ENCODE results near the gene CEP135.
"Not testable (repeated sequence)": the region's sequence is repeated elsewhere in the genome, so short reads cannot be mapped to it uniquely, and the experiment has no call there.

Gene CEP135

GRCh38 chr4:55948726-55949481 lies at the start of gene CEP135:
Gene CEP135 (plus strand): TSS chr4:55948945. CDS start chr4:55952131, 3,186 bp downstream.
- peak; percentile 92 for DNase-seq

DNA sequence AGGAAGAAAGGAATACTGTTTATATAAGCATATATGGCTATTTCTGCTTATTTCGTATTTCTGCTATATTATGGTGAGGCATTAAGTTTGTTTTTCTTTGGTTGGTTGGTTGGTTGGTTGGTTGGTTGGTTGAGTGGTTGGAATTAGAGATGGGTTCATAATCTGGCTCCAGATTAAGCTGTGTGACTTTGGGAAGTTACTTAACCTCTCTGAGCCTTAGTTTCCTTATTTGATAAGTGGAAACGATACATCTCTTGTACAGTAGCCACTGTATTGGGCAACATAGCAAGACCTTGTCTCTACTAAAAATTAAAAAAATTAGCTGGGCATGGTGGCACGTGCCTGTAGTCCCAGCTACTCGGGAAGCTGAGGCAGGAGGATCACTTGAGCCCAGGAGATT lies 46.1 kb upstream of the CEP135 start:
- DNase-seq, result no peak

DNA sequence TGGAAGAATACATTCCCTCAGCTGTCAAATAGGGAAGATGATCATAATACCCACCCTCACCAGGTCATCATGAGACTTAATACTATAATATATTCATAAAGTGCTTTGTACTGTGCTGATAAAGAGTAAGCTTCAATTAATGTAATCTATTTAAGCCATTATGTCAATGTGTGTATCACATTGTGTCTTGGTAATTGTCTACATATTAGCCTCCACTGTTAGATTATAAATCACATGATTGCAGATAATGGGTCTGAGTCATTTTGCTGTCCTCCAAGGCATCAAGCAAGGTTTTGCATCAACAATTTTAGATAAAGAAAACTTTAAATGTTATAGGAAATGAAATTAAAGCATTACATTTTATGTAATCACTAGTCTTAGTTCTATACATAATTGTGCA lies 45.2 kb upstream of the CEP135 start:
- DNase-seq, result no peak

- DNase-seq, result no peak
Measured at GRCh38 chr4:55904576-55904975, 44.2 kb upstream of the CEP135 start.

GRCh38 chr4:55906323-55906722 lies 42.4 kb upstream of the CEP135 start:
- DNase-seq, result no peak

DNA sequence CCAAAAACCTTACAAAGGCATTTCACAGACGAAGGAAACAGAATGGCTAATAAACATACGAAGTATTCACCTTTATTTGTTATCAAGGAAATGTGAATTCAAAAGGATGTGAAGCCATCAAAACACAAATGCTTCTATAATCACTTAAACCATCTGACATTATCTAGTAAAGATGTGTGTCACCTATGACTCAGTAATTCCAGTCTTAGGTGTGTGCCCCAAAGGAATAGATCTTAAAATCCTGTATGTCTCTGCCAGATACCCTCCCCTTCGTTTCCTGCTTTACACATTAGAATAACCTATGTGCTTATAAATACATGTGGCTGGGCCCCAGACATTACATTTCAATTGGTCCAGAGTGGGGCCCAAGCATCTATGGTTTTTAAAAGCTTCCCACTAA lies 41.8 kb upstream of the CEP135 start:
- DNase-seq, result peak; percentile 15

DNA sequence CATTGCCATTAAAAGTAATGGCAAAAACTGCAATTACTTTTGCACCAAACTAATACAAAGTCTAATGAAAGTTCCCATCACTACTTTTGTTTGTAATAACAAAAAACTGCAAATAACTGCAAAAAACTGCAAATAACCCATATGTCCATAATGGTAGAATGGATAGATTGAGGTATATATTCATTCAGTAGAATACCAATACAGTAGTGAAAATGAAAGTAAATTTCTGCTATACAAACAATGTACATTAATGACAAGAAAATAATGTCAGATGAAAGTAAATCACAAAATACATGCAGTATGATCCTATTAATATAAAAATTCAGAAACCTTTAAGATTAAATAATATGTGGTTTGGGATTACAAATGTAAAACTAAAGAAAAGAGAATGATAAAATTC lies 41.3 kb upstream of the CEP135 start:
- DNase-seq, result no peak

DNA sequence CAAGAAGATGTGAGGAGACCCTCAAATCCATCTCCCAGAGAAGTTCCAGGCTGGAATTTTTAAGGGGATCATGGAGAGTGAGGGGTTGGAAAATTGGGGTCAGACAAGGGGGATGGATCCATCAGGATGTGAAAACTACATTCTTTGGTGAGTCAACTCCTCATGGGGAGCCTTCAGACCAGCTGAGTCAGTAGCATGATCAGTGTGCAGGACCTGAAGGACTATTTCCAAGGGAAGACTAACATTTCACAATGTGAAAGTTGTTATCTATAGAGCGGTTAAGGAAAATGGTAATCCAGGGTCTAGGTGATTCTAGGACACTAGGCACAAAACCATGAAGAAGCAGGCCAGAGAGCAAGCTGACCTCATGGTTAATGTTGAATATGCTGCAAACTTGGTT lies 38.6 kb upstream of the CEP135 start:
- DNase-seq, result no peak

GRCh38 chr4:55912249-55912648 lies 36.5 kb upstream of the CEP135 start:
- no peak for DNase-seq

GRCh38 chr4:55920571-55920970 lies 28.2 kb upstream of the CEP135 start:
- DNase-seq, result no peak

GRCh38 chr4:55921093-55921492 lies 27.7 kb upstream of the CEP135 start:
- DNase-seq, result no peak

- DNase-seq, result no peak
Measured at GRCh38 chr4:55925241-55925640, 23.5 kb upstream of the CEP135 start.

- no peak for DNase-seq
Measured at GRCh38 chr4:55926610-55927009, 22.1 kb upstream of the CEP135 start.

DNA sequence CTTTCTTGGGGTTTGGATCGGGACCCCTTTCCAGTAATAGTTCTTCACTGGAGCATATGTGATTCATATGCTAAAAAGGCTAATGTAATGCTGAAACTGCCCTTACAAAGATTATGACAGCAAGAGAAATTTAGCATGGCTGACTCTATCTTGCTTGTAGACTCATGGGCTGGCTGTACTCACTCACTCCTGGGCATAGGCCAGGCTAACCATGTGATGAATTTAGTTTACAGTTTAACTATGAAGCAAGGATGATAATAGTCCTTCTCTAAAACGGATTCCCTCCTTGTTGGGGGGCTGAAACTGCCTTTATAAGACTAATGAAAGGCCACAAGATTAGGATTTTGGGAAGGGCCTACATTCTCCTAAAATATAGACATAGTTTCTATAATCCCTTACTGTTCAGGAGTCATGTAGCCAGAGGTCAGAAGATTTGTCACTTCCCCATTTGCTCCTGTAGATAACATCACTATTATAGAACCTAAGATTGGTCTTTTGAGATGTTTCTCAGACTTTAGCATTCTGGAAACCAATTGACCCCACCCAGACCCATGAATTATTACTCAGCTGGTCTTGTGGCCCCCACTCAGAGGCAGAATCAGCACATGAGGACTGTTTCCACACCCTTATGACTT lies 20.8 kb upstream of the CEP135 start:
- no peak for DNase-seq

DNA sequence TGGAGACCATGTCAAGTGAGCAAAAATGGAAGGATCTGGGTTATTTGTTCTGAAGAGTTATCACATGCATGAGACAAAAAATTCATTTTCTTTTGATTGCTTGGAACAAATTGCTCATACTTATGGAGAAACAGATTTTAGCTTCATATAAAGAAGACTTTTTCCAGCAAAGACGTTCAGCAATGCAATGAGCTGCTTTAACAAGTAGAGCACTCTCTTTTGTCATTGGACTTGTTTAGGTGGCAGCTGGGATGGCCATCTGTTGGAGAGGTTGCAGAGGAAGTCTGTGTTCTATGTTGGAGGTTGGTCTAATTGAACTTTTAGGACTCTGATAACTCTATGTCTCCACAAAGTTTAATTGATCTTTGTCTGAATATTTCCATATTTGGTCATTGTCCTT lies 19.9 kb upstream of the CEP135 start:
- DNase-seq, result no peak

- no peak for DNase-seq
Measured at GRCh38 chr4:55931043-55931442, 17.7 kb upstream of the CEP135 start.

DNA sequence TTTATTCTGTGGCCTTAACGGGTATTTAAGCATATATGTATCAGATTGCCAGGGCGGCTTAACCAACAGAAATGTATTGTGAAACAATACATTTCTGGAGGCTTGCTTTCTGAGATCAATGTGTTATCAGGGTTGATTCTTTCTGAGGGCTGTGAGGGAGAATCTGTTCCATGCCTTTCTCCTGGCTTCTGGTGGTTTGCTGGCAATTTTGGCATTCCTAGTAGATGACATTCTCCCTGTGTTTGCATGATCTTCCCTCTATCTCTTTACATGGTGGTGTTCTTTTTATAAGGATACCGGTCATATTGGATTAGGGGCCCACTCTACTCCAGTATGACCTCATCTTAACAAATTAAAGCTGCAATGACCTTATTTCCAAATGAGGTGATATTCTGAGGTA lies 16.9 kb upstream of the CEP135 start:
- DNase-seq, result no peak

DNA sequence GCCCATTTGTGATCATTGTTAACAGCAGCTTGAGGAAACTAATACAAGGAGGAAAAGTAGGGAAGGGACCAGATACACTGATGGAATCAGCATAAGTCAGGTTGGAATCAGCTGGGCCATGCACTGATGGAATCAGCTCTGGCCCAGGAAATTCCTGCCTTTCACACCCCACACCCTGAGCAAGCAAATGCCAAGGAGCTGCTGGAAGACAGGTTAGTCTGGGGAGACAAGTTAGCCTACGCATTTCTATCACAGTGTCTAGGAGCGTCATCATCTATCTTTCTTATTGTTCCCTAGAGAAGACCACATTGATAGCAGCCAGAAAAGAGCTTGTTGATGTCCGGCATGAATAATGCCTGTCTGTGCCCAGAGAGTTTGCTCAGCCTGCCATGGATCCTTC lies 16.2 kb upstream of the CEP135 start:
- DNase-seq, result no peak

- DNase-seq, result no peak
Measured at GRCh38 chr4:55933611-55934010, 15.1 kb upstream of the CEP135 start.

DNA sequence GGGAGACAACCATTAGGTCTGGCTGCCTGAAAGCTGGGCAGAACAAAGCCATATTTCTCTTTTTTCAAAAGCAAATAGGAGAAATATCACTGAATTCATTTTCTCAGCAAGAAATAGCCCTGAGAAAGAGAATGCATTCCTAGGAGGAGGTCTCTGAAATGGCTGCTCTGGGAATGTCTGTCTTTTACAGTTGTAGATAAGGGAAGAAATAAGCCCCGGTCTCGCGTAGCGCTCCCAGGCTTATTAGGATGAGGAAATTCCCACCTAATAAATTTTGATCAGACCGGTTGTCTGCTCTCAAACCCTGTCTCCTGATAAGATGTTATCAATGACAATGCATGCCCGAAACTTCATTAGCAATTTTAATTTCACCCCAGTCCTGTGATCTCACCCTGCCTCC lies 12.8 kb upstream of the CEP135 start:
- not testable (repeated sequence) for DNase-seq

- DNase-seq, result no peak
Measured at GRCh38 chr4:55938481-55938880, 10.3 kb upstream of the CEP135 start.

- DNase-seq, result no peak
Measured at GRCh38 chr4:55939421-55939820, 9.3 kb upstream of the CEP135 start.

- no peak for DNase-seq
Measured at GRCh38 chr4:55941881-55942396, 6.8 kb upstream of the CEP135 start.

DNA sequence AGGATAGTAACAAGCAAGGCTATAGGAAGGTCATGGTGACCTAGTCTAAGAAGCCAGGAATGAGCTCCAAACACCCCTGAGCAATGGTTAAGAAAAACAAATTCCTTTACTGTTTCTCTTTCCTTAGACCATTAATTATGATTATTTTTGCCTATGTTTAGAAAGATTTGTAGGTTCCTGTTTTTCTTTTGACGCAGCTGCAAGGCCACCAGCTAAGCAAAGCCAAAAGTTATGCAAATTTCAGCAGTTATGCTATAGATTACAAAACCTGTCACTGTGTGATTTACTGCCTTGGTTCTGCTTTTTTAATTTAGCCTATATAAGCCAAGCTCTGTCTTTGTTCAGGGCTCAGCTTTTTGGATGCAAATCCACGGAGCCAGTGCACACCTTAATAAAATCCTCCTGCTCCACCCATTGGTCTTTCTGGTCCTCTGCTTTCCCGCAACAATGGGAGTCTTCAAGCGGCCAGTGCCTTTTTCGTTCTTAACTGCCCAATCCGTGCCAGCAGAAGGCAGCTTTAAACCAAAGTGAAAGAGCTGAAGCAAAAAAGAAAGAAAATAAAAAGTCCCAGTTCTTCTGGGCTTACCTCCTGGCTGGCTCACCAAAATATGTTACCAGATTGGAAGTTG lies 1.4 kb upstream of the CEP135 start:
- DNase-seq, result peak; percentile 10

Data from CD4-positive, alpha-beta T cell treated with Interleukin-17A for 4 hours (primary cell).